Fibroblast of skin of right quadriceps (primary cell): Measurements from ENCODE around the gene POGZ.
"Not testable (repeated sequence)": the region's sequence is repeated elsewhere in the genome, so short reads cannot be mapped to it uniquely, and the experiment has no call there.

Experiments
- DNase-seq: peaks from one replicate; pipeline ENCODE4 v3.0.0-alpha.2; 2013

POGZ gene

GRCh38 chr1:151407304-151407703 lies 52.0 kb downstream of the POGZ start:
- DNase-seq: no peak

- no peak for DNase-seq
These were observed 53.1 kb downstream of the POGZ start for GRCh38 chr1:151406176-151406575.

GRCh38 chr1:151405187-151405951 lies 53.9 kb downstream of the POGZ start:
- DNase-seq: no peak

- no peak for DNase-seq
These were observed 55.7 kb downstream of the POGZ start for GRCh38 chr1:151403612-151404011.

- DNase-seq: no peak
These were observed 56.5 kb downstream of the POGZ start for GRCh38 chr1:151402764-151403163.

GRCh38 chr1:151401860-151402259 lies 57.4 kb downstream of the POGZ start:
- no peak for DNase-seq

GRCh38 chr1:151401125-151401788 lies 58.0 kb downstream of the POGZ start:
- no peak for DNase-seq

GRCh38 chr1:151399324-151400171 lies 59.7 kb downstream of the POGZ start, which contains the start of gene PSMB4:
Gene PSMB4 (plus strand): TSS chr1:151399573. CDS start chr1:151399588, 15 bp downstream.
- peak; percentile 92 for DNase-seq

- not testable (repeated sequence) for DNase-seq
These were observed 63.0 kb downstream of the POGZ start for GRCh38 chr1:151396265-151396664.

- no peak for DNase-seq
These were observed 65.7 kb downstream of the POGZ start for GRCh38 chr1:151393583-151393982.

- DNase-seq: no peak
These were observed 68.2 kb downstream of the POGZ start for GRCh38 chr1:151391079-151391563.

- DNase-seq: not testable (repeated sequence)
These were observed 68.8 kb downstream of the POGZ start for GRCh38 chr1:151390221-151391078.

- DNase-seq: no peak
These were observed 73.3 kb downstream of the POGZ start for GRCh38 chr1:151386002-151386401.

GRCh38 chr1:151384584-151384983 lies 74.7 kb downstream of the POGZ start:
- DNase-seq: no peak

GRCh38 chr1:151377150-151377884 lies 82.0 kb downstream of the POGZ start:
- no peak for DNase-seq

- DNase-seq: no peak
These were observed 86.1 kb downstream of the POGZ start for GRCh38 chr1:151373196-151373595.

- DNase-seq: peak; percentile 61
These were observed 87.0 kb downstream of the POGZ start, which contains the start of gene SELENBP1 for GRCh38 chr1:151372058-151372934. Gene SELENBP1 (minus strand): TSS chr1:151372705. CDS start chr1:151372641, 64 bp downstream.

- DNase-seq: peak; percentile 35
These were observed 87.8 kb downstream of the POGZ start for GRCh38 chr1:151371370-151372057.

- no peak for DNase-seq
These were observed 88.9 kb downstream of the POGZ start for GRCh38 chr1:151370211-151370911.
